OCI-LY7 (cell line): ENCODE results near the gene RAB3GAP2. TPM values are rescaled to one million over a fixed set of nuclear protein-coding genes. Genes with fewer than 3 reads are reported as not detected.

ENCODE experiments used
- BruUV-seq: library from RNA; stranded (reverse); fragments of 400-500 nt; replicated peaks from 2 replicates; lab custom pipeline; 2021; lab: Mats Ljungman, UMichigan
- CTCF ChIA-PET: fragments of 300-600 bp; sonication (Branson Sonifier 250); formaldehyde crosslinking; loops from one replicate; lab custom pipeline; 2022; ENCODE audit warnings: antibody characterized with exemption; ENCODE audit not compliant: unreplicated experiment; lab: Charles Lee
- POLR2A ChIA-PET: fragments of 300-600 bp; sonication (Branson Sonifier 250); formaldehyde crosslinking; loops from one replicate; lab custom pipeline; 2022; ENCODE audit warnings: antibody characterized with exemption; lab: Charles Lee
- DNase-seq: peaks from one replicate; pipeline ENCODE4 v3.0.0-alpha.2; 2015; ENCODE audit warnings: low spot score
- H2AFZ ChIP-seq: fragments of 200-600 bp; sonication (generic), shearing (Covaris generic); 2 replicates; pipeline ENCODE4 v1.6.1; 2014; ENCODE audit warnings: mild to moderate bottlenecking, antibody characterized with exemption, low read length, moderate library complexity
- H3K27ac ChIP-seq: fragments of 200-600 bp; sonication (generic); 2 replicates; pipeline ENCODE4 v1.5.1; 2014; ENCODE audit warnings: mixed run types, low read depth, mild to moderate bottlenecking, moderate library complexity, low read length, inconsistent platforms; ENCODE audit not compliant: poor library complexity, severe bottlenecking
- H3K36me3 ChIP-seq: fragments of 200-600 bp; sonication (generic); 2 replicates; pipeline ENCODE4 v1.6.1; 2014; ENCODE audit warnings: mild to moderate bottlenecking, antibody characterized with exemption, low read length, moderate library complexity, mixed read lengths; ENCODE audit not compliant: insufficient read depth
- H3K4me1 ChIP-seq: fragments of 200-600 bp; sonication (generic); 2 replicates; pipeline ENCODE4 v1.5.1; 2014; ENCODE audit warnings: mild to moderate bottlenecking, low read length; ENCODE audit not compliant: insufficient read depth, poor library complexity, severe bottlenecking
- H3K4me2 ChIP-seq: fragments of 200-600 bp; sonication (generic); 2 replicates; pipeline ENCODE4 v1.6.1; 2014; ENCODE audit warnings: mild to moderate bottlenecking, low read length
- H3K4me3 ChIP-seq: fragments of 200-600 bp; sonication (generic); 2 replicates; pipeline ENCODE4 v1.5.1; 2014; ENCODE audit warnings: mild to moderate bottlenecking, low read depth, low read length; ENCODE audit not compliant: poor library complexity, severe bottlenecking
- H3K79me2 ChIP-seq: fragments of 200-600 bp; sonication (generic); 2 replicates; pipeline ENCODE4 v1.6.1; 2016; ENCODE audit warnings: low read depth, mild to moderate bottlenecking, low read length, moderate library complexity, mixed read lengths; ENCODE audit not compliant: insufficient read depth
- H3K9me2 ChIP-seq: fragments of 200-600 bp; sonication (generic); 2 replicates; pipeline ENCODE4 v1.6.1; 2016; ENCODE audit warnings: mild to moderate bottlenecking, low read length, mixed read lengths; ENCODE audit not compliant: insufficient read depth
- H3K9me3 ChIP-seq: fragments of 200-600 bp; sonication (generic); 2 replicates; pipeline ENCODE4 v1.6.1; 2014; ENCODE audit warnings: mild to moderate bottlenecking, mixed run types, low read length, mixed read lengths
- H4K20me1 ChIP-seq: fragments of 200-600 bp; sonication (generic); 2 replicates; pipeline ENCODE4 v1.6.1; 2014; ENCODE audit warnings: mild to moderate bottlenecking, antibody characterized with exemption, low read length, moderate library complexity, mixed read lengths; ENCODE audit not compliant: insufficient read depth
- CTCF ChIP-seq: fragments of 200-600 bp; sonication (generic); conservative IDR thresholded peaks from 2 replicates; pipeline ENCODE4 v1.5.1; 2014; ENCODE audit warnings: mild to moderate bottlenecking, antibody characterized with exemption, low read length, moderate library complexity, mixed read lengths
- EZH2phosphoT487 ChIP-seq: fragments of 200-600 bp; sonication (generic); IDR thresholded peaks from 2 replicates; pipeline ENCODE4 v1.6.1; 2018; ENCODE audit warnings: low read depth, borderline replicate concordance, mild to moderate bottlenecking, mixed run types, antibody characterized with exemption, low read length, moderate library complexity, mixed read lengths
- intact Hi-C: fragments of 100-400 bp; cut with micrococcal nuclease; formaldehyde crosslinking; loops from one replicate; pipeline ENCODE4 v1.10.0; 2022; ENCODE audit not compliant: unreplicated experiment
- total RNA-seq, 2 experiments: library from RNA; depleted of rRNA in 1 of 2; stranded (reverse); fragments of >200 nt in 1 of 2; shearing (Covaris generic) in 1 of 2; gene quantifications; 2 replicates each; pipeline ENCODE4 v1.2.3, GENCODE V29; 2014 to 2022

Gene RAB3GAP2
- total RNA-seq, 2 experiments from 2014 or later: 16.9 to 41.1 TPM

- DNase-seq: no peak
- intact Hi-C loops: no loop called here
- H2AFZ ChIP-seq: no peak overlapping the region
- TF ChIP-seq EZH2phosphoT487 (no peak), CTCF (no peak)
- H3K4me1 ChIP-seq: no peaks in the 10 kb centered on the region
- H3K9me3 ChIP-seq: no peaks in the 10 kb centered on the region
- H3K36me3 ChIP-seq: peaks cover 72% of the 10 kb centered on the region
- H3K27ac ChIP-seq: no peak overlapping the region
- H4K20me1 ChIP-seq: no peaks in the 10 kb centered on the region
- POLR2A ChIA-PET: interaction anchor here (0.6 to 1.1 kb wide), 2 partner anchors 12 to 357 kb away, joined by 3 to 4 read pairs; no protein-coding TSS in a partner anchor
- no TSS peak for BruUV-seq
- H3K79me2 ChIP-seq: no peaks in the 10 kb centered on the region
- H3K4me2 ChIP-seq: no peak overlapping the region
- CTCF ChIA-PET: no interaction called here
- no peak overlapping the region for H3K4me3 ChIP-seq
- H3K9me2 ChIP-seq: no peaks in the 10 kb centered on the region
These were observed 87.7 kb downstream of the RAB3GAP2 start for GRCh38 chr1:220184506-220184905.

- intact Hi-C loops: no loop called here
- CTCF ChIA-PET: no interaction called here
These were observed 89.6 kb downstream of the RAB3GAP2 start for GRCh38 chr1:220182656-220183055.

More at GRCh38 chr1:220182656-220183055, 89.6 kb downstream of the RAB3GAP2 start:
- Histone ChIP-seq H3K79me2 (no peaks in the 10 kb centered on the region), H3K4me1 (no peaks in the 10 kb centered on the region), H2AFZ (no peak overlapping the region), H3K4me2 (no peak overlapping the region), H3K27ac (no peak overlapping the region), H3K9me2 (no peaks in the 10 kb centered on the region), H4K20me1 (no peaks in the 10 kb centered on the region), H3K9me3 (no peaks in the 10 kb centered on the region), H3K36me3 (peaks cover 70% of the 10 kb centered on the region), H3K4me3 (no peak overlapping the region)
- BruUV-seq: no TSS peak
- TF ChIP-seq CTCF (no peak), EZH2phosphoT487 (no peak)
- no peak for DNase-seq
- POLR2A ChIA-PET: no interaction called here
